ENCODE results near the gene IPO8.
"Not testable (repeated sequence)": the region's sequence is repeated elsewhere in the genome, so short reads cannot be mapped to it uniquely, and the experiment has no call there.

Gene IPO8

DNA sequence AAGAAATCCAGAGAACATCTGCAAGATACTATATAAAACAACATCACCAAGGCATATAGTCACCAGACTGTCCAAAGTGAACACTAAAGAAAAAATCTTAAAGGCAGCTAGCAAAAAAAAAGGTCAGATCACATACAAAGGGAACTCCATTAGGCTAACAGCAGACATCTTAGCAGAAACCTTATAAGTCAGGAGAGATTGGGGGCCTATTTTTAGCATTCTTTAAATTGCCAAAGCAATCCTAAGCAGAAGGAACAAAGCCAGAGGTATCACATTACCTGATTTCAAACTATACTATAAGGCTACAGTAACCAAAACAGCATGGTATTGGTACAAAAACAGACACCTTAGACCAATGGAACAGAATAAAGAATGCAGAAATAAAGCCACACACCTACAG lies 92.5 kb downstream of the IPO8 start:
- DNase-seq: no peak

- DNase-seq: no peak
Measured at GRCh38 chr12:30602678-30603077, 93.0 kb downstream of the IPO8 start.

GRCh38 chr12:30599608-30600007 lies 96.1 kb downstream of the IPO8 start:
- DNase-seq: no peak

DNA sequence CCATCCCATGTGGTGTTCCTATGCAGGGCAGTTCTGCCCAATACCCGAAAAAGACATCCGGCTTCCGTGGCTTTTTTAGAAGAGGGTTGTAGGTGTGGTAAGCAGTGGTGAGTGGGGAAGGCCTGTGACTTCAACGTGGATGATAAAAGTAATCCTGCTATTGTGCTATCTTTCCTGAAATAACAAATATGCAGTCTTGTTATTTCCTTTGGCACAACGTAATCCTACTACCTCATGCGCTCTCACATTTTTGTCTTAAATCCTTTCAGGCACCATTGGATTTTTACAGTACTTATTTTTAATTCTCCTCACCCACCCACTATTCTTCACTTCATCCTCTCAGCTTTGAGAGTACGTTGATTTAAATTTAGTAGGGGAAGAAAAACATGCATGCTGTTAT lies 96.8 kb downstream of the IPO8 start:
- DNase-seq: no peak

DNA sequence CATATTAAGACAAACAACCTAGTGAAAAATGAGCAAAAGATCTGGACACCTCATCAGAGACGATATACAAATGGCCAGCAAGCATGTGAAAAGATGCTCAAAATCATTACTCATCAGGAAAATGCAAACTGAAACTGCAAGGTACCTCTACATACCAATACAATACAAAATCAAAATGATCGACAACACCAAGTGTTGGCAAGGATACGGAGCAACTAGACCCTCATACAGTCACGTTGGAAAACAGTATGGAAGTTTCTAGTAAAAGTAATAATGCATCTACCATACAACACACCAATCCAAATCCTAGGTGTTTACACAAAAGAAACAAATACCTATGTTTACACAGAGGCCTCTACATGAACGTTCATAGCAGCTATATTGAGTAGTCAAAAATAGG lies 99.9 kb downstream of the IPO8 start:
- DNase-seq: no peak

GRCh38 chr12:30594509-30594908 lies 101.2 kb downstream of the IPO8 start:
- no peak for DNase-seq

- not testable (repeated sequence) for DNase-seq
Measured at GRCh38 chr12:30588572-30588971, 107.1 kb downstream of the IPO8 start.

GRCh38 chr12:30587782-30588181 lies 107.9 kb downstream of the IPO8 start:
- no peak for DNase-seq

GRCh38 chr12:30585877-30586276 lies 109.8 kb downstream of the IPO8 start:
- DNase-seq: no peak

- no peak for DNase-seq
Measured at GRCh38 chr12:30582943-30583342, 112.7 kb downstream of the IPO8 start.

DNA sequence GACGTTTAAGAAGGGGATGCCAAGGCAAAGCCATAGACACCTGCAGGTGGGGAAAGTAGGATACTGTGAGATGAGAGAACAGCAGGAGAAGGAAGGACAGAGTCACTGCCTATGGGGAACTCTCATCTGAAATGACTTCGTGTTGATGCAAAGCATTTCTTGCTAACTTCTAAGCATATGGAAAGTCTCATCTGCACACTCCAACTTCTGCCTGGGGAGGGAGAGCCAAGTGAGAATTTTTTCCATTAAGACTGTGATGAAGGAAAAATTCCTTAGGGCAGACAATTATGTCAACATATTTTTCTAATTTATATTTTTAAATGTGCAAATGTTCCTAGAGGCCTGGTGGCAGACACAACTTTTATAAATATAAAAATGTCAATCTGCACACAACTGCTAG lies 115.3 kb downstream of the IPO8 start:
- no peak for DNase-seq

All from activated effector memory CD4-positive, alpha-beta T cell treated with Interleukin-2 at 50 U/mL for 16 hours (primary cell).